HCT116 (cell line): ENCODE results near the gene DNMT3A. TPM values are rescaled to one million over a fixed set of nuclear protein-coding genes. Genes with fewer than 3 reads are reported as not detected.

Experiments
- ATAC-seq: fragments of 200-7000 bp; cut with Tn5 transposase; 2 replicates; pipeline ENCODE4 v1.9.1; 2020; ENCODE audit warnings: mild to moderate bottlenecking, moderate library complexity
- BruUV-seq: library from RNA; stranded (reverse); fragments of 400-500 nt; replicated peaks from 2 replicates; lab custom pipeline; 2021; lab: Mats Ljungman, UMichigan
- CTCF ChIA-PET: fragments of 300-600 bp; sonication (Branson Sonifier 250); formaldehyde crosslinking; loops from one replicate; lab custom pipeline; 2021; ENCODE audit warnings: antibody characterized with exemption; lab: Charles Lee
- POLR2A ChIA-PET: fragments of 300-600, 350-600 bp; sonication (Branson Sonifier 250); formaldehyde crosslinking; loops from one replicate; lab custom pipeline; 2021; ENCODE audit warnings: antibody characterized with exemption; lab: Charles Lee
- RAD21 ChIA-PET, 2 experiments: fragments of 300-600 bp; sonication (Branson Sonifier 250); formaldehyde crosslinking; loops; one replicate each; lab custom pipeline; 2023; ENCODE audit warnings: low total read pairs in 2 of 2; ENCODE audit not compliant: uncharacterized antibody in 2 of 2, unreplicated experiment in 2 of 2, low non-redundant PET in 1 of 2; lab: Charles Lee
- DNase-seq: peaks from one replicate; pipeline ENCODE4 v3.0.0-alpha.2; 2010; ENCODE audit warnings: low read depth, low spot score
- H2AFZ ChIP-seq: fragments of 200-600 bp; shearing (Covaris generic), sonication (generic); 2 replicates; pipeline ENCODE4 v1.6.1; 2017; ENCODE audit warnings: low read depth, mixed run types, mixed read lengths, antibody characterized with exemption, low read length; ENCODE audit not compliant: poor library complexity, severe bottlenecking
- H3K27ac ChIP-seq: 2 replicates; pipeline ENCODE4 v1.5.1; 2012; ENCODE audit warnings: low read depth, low read length
- H3K27me3 ChIP-seq: fragments of 200-600 bp; sonication (generic); 2 replicates; pipeline ENCODE4 v1.6.1; 2016; ENCODE audit warnings: mixed run types, low read length, mixed read lengths; ENCODE audit not compliant: insufficient read depth
- H3K36me3 ChIP-seq, 2 experiments: fragments of 200-500 bp in 1 of 2; fragments of 200-600 bp in 1 of 2; sonication (Bioruptor generic) in 1 of 2; sonication (generic) in 1 of 2; 2 replicates each; pipeline versions ENCODE4 v1.5.1 to v1.6.1; 2014 to 2016; ENCODE audit warnings: low read length in 2 of 2, inconsistent platforms in 1 of 2, mixed read lengths in 1 of 2, mixed run types in 1 of 2; ENCODE audit not compliant: insufficient read depth in 2 of 2, control insufficient read depth in 1 of 2
- H3K4me1 ChIP-seq, 2 experiments: fragments of 200-600 bp in 1 of 2; sonication (generic) in 1 of 2; 2 replicates each; pipeline versions ENCODE4 v1.5.1 to v1.6.1; 2012 to 2017; ENCODE audit warnings: low read length in 2 of 2, inconsistent platforms in 1 of 2, mild to moderate bottlenecking in 1 of 2, mixed read lengths in 1 of 2, mixed run types in 1 of 2, moderate library complexity in 1 of 2; ENCODE audit not compliant: insufficient read depth in 2 of 2, control insufficient read depth in 1 of 2
- H3K4me2 ChIP-seq: fragments of 200-600 bp; sonication (generic); 2 replicates; pipeline ENCODE4 v1.6.1; 2017; ENCODE audit warnings: mixed run types, low read length, mixed read lengths
- H3K4me3 ChIP-seq, 2 experiments: fragments of 200-600 bp in 1 of 2; sonication (generic) in 1 of 2; replicated peaks in 1 of 2; 2 replicates each; pipeline ENCODE4 v1.5.1; 2011 to 2016; ENCODE audit warnings: low read length in 2 of 2, control low read depth in 1 of 2, low read depth in 1 of 2, mild to moderate bottlenecking in 1 of 2, mixed read lengths in 1 of 2, mixed run types in 1 of 2
- H3K79me2 ChIP-seq: fragments of 200-600 bp; sonication (generic); 2 replicates; pipeline ENCODE4 v1.6.1; 2017; ENCODE audit warnings: mild to moderate bottlenecking, mixed run types, low read length, moderate library complexity, mixed read lengths; ENCODE audit not compliant: insufficient read depth
- H3K9ac ChIP-seq: fragments of 200-600 bp; sonication (generic); 2 replicates; pipeline ENCODE4 v1.6.1; 2016; ENCODE audit warnings: low read length, mixed read lengths
- H3K9me2 ChIP-seq: fragments of 200-600 bp; sonication (generic), shearing (Covaris generic); 2 replicates; pipeline ENCODE4 v1.6.1; 2017; ENCODE audit warnings: mixed run types, mild to moderate bottlenecking, moderate library complexity; ENCODE audit not compliant: insufficient read depth
- H3K9me3 ChIP-seq, 2 experiments: fragments of 200-500 bp in 1 of 2; fragments of 200-600 bp in 1 of 2; sonication (Bioruptor generic) in 1 of 2; sonication (generic) in 1 of 2; 2 replicates each; pipeline ENCODE4 v1.6.1; 2014 to 2017; ENCODE audit warnings: low read length in 2 of 2, mixed read lengths in 2 of 2, inconsistent platforms in 1 of 2, low read depth in 1 of 2, mild to moderate bottlenecking in 1 of 2, mixed run types in 1 of 2, moderate library complexity in 1 of 2; ENCODE audit not compliant: control insufficient read depth in 1 of 2, insufficient read depth in 1 of 2
- H4K20me1 ChIP-seq: fragments of 200-600 bp; sonication (generic), shearing (Covaris generic); 2 replicates; pipeline ENCODE4 v1.6.1; 2017; ENCODE audit warnings: mixed run types, mild to moderate bottlenecking, moderate library complexity; ENCODE audit not compliant: insufficient read depth
- ATF3 ChIP-seq: IDR thresholded peaks from 2 replicates; pipeline ENCODE4 v1.6.1; 2012
- CBX3 ChIP-seq: IDR thresholded peaks from 2 replicates; pipeline ENCODE4 v1.6.1; 2012; ENCODE audit warnings: low read depth
- EGR1 ChIP-seq: IDR thresholded peaks from 2 replicates; pipeline ENCODE4 v1.6.1; 2012; ENCODE audit warnings: low read depth
- ELF1 ChIP-seq: IDR thresholded peaks from 2 replicates; pipeline ENCODE4 v1.6.1; 2012; ENCODE audit warnings: low read depth, borderline replicate concordance
- MAX ChIP-seq: IDR thresholded peaks from 2 replicates; pipeline ENCODE4 v1.6.1; 2012
- POLR2A ChIP-seq: IDR thresholded peaks from 2 replicates; pipeline ENCODE4 v1.7.0; 2011; ENCODE audit warnings: borderline replicate concordance; ENCODE audit not compliant: insufficient read depth, insufficient read length; ENCODE audit errors: extremely low read depth
- POLR2AphosphoS5 ChIP-seq: IDR thresholded peaks from 2 replicates; pipeline ENCODE4 v1.6.1; 2011; ENCODE audit warnings: mild to moderate bottlenecking, low read depth, low read length, moderate library complexity
- RAD21 ChIP-seq: IDR thresholded peaks from 2 replicates; pipeline ENCODE4 v1.6.1; 2012; ENCODE audit warnings: low read depth, mild to moderate bottlenecking
- SP1 ChIP-seq: IDR thresholded peaks from 2 replicates; pipeline ENCODE4 v1.6.1; 2012; ENCODE audit warnings: low read depth
- TCF7L2 ChIP-seq: IDR thresholded peaks from 2 replicates; pipeline ENCODE4 v1.7.0; 2011; ENCODE audit warnings: borderline replicate concordance, inconsistent platforms; ENCODE audit not compliant: insufficient read depth, insufficient read length; ENCODE audit errors: extremely low read depth
- YY1 ChIP-seq: IDR thresholded peaks from 2 replicates; pipeline ENCODE4 v1.6.1; 2011; ENCODE audit warnings: low read length, low read depth, moderate library complexity, mild to moderate bottlenecking; ENCODE audit not compliant: insufficient replicate concordance; ENCODE audit errors: extremely low read depth
- ZNF274 ChIP-seq: fragments of 200-500 bp; sonication (Bioruptor generic); IDR thresholded peaks from 2 replicates; pipeline ENCODE4 v1.6.1; 2014; ENCODE audit warnings: mild to moderate bottlenecking, low read depth, low read length, inconsistent platforms
- intact Hi-C: fragments of 100-400 bp; cut with micrococcal nuclease; formaldehyde crosslinking; loops from 2 replicates; pipeline ENCODE4 v1.10.0; 2022
- total RNA-seq: library from RNA; stranded (reverse); gene quantifications from one replicate; pipeline ENCODE4 v1.2.1, GENCODE V29; 2021; ENCODE audit not compliant: unreplicated experiment

Gene DNMT3A
- total RNA-seq, 1 experiment from 2014 or later = 14.3 TPM

GRCh38 chr2:25262288-25262687, 79.4 kb downstream of the DNMT3A start:
- Histone ChIP-seq H3K9me3 (no peaks in the 10 kb centered on the region), H3K4me2 (no peak overlapping the region), H2AFZ (no peak overlapping the region), H3K27ac (no peak overlapping the region), H3K36me3 (no peaks in the 10 kb centered on the region), H3K27me3 (no peaks in the 10 kb centered on the region), H3K9me2 (no peaks in the 10 kb centered on the region), H3K79me2 (no peaks in the 10 kb centered on the region)
- no peak for DNase-seq
- no TSS peak for BruUV-seq
- intact Hi-C loops = no loop called here
- RAD21 ChIA-PET = no interaction called here
- ATAC-seq = no peak
- TF ChIP-seq ATF3 (no peak), YY1 (no peak), EGR1 (no peak), POLR2AphosphoS5 (no peak), TCF7L2 (no peak), POLR2A (no peak), ELF1 (no peak)
- TF ChIP-seq, all 23 proteins: peak for 0
- no peak overlapping the region for H3K4me3 ChIP-seq
- H3K4me1 ChIP-seq = no peaks in the 10 kb centered on the region
- ChIA-PET CTCF (no interaction called here), POLR2A (no interaction called here)
- H3K9ac ChIP-seq = no peak overlapping the region
- H4K20me1 ChIP-seq = no peaks in the 10 kb centered on the region; the same call in 1 of the 2 replicates

- BruUV-seq = no TSS peak
- no peak for TF ChIP-seq ZNF274
- no peak for TF ChIP-seq SP1
- no peak for TF ChIP-seq RAD21
- no peak for TF ChIP-seq MAX
- no peak for TF ChIP-seq TCF7L2
- TF ChIP-seq ELF1 = no peak
- no peak for TF ChIP-seq CBX3
- TF ChIP-seq, all 23 proteins: peak for 0
- intact Hi-C loops = no loop called here
- Histone ChIP-seq H3K9me2 (no peaks in the 10 kb centered on the region), H3K27me3 (no peaks in the 10 kb centered on the region), H3K9ac (no peak overlapping the region), H3K4me1 (no peaks in the 10 kb centered on the region), H3K27ac (no peak overlapping the region), H3K4me3 (no peak overlapping the region), H3K9me3 (no peaks in the 10 kb centered on the region), H4K20me1 (no peaks in the 10 kb centered on the region), H3K79me2 (no peaks in the 10 kb centered on the region), H2AFZ (no peak overlapping the region), H3K4me2 (no peak overlapping the region), H3K36me3 (no peaks in the 10 kb centered on the region)
- ChIA-PET POLR2A (no interaction called here), RAD21 (no interaction called here), CTCF (no interaction called here)
- ATAC-seq (no peak), DNase-seq (no peak)
Measured at GRCh38 chr2:25259737-25260124, 82.0 kb downstream of the DNMT3A start.
